HG03520 (cell line): ENCODE data around the gene TMCC1.
"Not testable (repeated sequence)": the region's sequence is repeated elsewhere in the genome, so short reads cannot be mapped to it uniquely, and the experiment has no call there.

Experiments
- ATAC-seq: cut with Tn5 transposase; IDR thresholded peaks from one replicate; pipeline ENCODE4 v1.9.1; 2021; ENCODE audit warnings: mild to moderate bottlenecking, moderate library complexity; ENCODE audit not compliant: unreplicated experiment

The TMCC1 gene

DNA sequence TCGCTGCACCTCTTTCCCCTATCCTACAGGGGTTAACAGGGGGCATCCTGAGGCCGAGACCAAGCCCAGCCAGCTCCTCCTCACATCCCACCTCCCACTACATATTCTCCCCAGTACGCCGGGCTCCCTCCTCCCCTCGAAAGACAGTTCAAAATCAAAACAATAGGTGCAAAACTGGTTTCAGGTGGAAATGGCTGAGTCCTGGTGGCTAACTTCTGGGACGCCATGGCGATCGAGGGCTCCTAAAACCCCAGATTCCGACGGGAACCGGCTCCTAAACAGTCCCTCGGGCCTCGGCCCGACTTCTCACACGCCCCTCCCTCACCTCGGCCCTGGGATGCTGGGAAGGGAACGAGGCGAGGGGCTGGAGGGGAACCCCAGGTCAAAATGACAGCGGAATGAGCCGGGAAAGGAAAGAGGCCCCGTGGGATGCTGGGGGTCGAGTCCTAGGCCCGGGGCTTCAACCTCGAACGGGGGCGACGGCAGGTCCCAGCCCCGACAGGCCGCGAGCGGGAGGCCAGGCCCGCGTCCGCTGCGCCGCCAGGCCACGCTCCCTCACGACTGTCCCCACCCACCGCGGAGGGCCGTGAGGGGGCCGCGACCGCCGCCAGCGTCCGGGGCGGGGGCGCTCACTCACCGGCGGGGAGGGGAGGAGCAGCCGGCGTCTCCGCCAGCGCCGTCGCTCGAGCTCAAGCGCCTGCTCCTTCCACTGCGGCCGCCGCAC lies 492 bp downstream of the TMCC1 start:
- peak; percentile 43 for ATAC-seq

DNA sequence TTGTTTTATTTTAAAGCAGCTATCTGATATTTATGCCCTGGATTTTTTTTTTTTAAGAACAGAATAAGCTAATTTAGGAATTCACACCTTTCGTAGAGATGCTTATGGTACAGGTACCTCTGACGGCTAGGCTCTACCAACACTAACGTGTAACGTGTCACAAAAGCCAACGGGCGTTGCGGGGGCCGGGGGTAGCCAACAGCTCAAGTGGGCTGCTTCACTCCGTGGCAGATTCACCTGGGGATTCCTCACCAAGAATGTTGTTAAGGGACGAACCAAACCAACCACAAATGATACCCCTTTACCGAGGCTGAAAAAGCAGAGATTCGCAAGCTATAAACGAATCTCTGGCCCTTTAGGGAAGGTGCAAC lies 1.0 kb downstream of the TMCC1 start:
- ATAC-seq, result no peak

DNA sequence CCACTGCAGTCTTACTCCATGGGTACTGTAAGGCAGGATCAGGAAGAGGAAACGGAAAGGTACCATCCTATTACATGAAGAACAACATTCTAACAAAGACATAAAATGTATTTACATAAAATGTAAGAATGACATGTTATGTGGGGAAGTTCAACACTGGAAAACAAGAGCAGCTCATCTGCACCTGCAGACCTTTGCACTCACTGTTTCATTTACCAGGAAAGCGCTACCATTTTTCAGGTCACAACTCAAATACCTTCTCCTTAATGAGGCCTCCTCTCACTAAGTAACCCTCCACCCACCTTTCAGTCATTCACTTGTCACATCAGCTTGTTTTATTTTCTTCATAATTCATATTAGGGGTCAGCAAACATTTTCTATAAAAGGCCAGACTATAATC lies 2.6 kb downstream of the TMCC1 start:
- ATAC-seq, result no peak

DNA sequence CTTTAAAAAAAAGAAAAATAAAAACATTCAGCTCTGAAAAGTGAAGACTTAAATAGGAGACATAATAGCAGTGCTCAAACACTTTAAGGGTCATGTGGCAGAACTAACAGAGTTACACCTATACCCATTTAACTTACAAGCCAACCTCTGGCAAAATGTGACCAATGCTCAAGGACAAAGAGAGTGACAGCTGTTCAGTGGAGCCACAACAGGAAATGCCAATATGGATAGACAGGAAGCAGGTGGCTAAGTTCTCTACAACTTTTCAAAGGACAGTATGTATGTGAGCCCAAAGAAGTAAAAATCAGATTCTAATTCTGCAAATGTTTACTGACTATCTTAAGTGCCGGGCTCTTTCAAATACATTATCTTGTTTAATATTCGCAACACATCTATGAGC lies 3.4 kb downstream of the TMCC1 start:
- ATAC-seq, result no peak

DNA sequence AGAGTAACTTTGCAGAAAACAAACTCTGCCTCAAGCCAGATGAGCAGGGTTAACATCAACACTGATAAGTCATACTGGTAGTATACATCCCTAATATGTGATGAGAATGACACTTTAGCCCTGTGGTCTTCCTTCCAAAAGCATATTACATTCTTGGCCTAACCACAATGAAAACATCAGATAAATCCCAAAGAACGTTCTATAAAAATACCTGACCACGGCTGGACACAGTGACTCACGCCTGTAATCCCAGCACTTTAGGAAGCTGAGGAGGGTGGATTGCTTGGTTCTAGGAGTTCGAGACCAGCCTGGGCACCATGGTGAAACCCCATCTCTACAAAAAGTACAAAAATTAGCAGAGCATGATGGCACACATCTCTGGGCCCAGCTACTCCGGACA lies 4.7 kb downstream of the TMCC1 start:
- no peak for ATAC-seq

DNA sequence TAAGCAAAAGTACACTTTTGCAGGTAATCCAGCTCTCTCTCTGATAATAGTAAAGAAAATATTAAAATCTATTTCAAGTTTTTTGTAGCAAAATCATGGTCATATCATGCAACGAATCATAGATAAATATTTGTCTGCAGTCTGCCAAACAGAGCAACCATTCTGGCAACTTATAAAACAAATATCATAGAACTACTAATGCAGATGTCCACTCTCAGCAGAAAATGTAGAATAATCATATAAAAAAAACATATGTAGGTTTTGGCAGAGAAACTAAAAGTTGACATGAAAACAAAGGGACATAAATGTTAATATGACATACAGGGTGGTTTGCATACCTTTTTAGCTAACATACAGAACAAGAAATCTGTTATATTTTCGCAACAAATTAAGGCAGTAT lies 12.2 kb downstream of the TMCC1 start:
- ATAC-seq, result no peak

DNA sequence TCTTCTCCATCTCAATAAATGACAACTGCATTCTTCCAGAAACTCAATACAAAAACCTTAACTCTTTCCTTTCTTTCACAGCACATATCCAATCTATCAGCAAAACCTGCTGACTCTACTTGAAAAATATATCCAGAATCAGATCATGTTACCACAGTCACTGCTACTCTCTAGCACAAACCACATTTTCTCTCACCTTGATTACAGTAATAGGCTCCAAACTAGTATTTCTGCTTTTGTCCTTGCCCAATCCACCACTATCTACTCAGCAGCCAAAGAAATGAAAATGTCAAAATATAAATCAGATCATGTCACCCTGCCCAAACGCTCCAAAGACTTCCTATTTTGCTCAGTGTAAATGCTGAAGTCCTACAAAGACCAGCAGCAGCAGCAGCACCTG lies 15.2 kb downstream of the TMCC1 start:
- no peak for ATAC-seq

DNA sequence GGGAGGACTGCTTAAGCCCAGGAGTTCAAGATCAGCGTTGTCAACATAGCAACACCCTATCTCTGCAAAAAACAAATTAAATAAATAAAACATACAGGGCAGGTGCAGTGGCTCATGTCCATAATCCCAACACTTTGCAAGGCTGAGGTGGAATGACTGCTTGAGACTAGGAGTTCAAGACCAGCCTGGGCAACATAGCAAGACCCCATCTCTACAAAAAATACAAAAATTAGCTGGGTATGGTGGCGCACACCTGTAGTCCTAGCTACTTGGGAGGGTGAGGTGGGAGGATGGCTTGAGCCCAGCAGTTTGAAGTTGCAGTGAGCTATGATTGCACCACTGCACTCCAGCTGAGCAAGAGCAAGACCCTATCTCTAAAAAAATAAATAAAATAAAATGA lies 19.0 kb downstream of the TMCC1 start:
- not testable (repeated sequence) for ATAC-seq

DNA sequence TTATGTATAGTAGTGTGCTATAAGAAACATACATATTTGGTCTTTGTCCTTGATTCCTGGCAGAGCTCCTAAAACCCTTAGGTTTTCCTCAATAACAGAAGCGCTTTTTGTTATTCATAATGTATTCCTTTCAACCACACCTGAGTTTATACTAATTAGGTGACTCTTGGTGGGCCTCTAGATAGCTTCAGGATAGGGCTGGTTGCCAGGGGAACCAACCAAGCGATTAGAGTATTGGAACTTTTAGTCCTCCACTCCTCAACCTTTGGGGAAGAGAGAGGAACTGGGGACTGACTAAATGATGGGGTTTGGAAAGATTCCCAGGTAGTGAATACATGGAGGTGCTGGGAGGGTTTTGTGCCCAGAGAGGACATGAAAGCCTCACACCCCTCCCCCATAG lies 24.6 kb downstream of the TMCC1 start:
- no peak for ATAC-seq

DNA sequence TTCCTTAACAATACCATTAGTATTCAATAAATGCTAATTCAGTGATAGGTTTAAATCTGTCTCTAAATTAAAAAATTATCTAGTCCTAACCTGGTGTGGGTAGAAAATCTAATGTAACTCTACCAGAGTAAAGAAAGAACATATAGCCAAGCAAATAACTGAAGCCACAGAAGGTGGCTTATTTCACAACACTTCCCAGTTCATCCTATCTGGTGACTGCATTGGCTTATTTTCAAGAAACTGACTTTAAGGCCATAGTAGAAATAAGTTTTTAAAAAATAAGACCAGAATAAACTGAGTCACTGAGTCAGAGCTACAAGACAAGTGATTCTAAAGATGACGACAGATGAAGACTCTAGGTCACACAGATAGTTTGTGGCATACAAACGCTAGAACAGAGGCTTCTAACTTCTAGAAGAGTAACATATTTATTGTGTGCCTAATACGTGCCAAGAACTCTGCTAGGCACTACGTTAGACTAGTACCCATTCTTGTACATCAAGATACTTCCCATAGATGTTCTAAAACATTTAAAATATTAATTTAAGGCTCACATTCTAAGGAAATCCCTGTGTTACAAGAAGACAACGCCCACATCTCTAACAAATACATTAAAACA lies 25.9 kb downstream of the TMCC1 start:
- no peak for ATAC-seq

DNA sequence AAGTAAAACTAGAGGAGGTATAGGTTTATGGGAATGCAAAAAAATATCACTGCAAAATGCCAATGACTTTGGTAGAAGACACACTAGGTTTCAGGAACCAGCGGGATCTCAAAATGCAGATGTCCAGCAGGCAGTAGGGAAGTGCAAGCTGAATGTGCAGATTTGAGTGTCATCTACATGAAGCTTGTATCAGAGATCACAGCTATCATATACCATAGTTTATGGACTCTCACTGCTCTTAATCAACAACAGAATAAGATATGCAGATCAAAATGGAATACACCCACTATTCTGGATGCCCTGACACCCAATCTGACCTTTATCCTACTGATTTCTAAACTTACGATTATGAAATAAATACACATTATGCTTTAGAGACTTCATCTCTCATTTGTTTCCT lies 27.7 kb downstream of the TMCC1 start:
- ATAC-seq, result no peak

DNA sequence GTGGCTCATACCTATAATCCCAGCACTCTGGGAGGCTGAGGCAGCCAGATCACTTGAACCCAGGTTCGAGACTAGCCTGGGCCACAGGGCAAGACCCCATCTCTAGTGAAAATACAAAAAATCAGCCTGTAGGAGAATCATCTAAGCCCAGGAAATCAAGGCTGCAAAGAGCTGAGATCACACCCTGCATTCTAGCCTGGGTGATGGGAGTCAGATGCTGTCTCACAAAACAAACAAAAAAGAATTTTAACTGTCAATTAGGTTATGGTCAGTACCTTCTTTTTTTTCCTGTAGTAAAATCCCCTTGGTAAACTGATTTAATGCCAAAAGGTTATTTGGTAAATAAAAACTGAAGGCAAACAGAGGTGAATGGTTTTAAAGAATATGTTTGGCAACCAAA lies 29.0 kb downstream of the TMCC1 start:
- no peak for ATAC-seq

DNA sequence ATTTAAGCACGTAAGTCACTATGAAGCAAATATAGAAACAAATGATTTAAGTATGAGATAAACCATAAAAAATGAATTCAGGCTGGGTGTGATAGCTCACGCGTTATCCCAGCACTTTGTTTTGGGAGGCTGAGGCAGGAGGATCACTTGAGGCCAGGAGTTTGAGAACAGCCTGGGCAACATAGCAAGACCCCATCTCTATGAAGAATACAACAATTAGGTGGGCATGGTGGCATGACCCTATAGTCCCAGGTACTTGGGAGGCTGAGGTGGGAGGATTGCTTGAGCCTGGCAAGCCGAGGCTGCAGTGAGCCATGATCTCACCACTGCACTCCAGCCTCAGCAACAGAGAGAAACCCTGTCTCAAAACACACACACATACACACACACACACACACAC lies 34.2 kb downstream of the TMCC1 start:
- no peak for ATAC-seq

DNA sequence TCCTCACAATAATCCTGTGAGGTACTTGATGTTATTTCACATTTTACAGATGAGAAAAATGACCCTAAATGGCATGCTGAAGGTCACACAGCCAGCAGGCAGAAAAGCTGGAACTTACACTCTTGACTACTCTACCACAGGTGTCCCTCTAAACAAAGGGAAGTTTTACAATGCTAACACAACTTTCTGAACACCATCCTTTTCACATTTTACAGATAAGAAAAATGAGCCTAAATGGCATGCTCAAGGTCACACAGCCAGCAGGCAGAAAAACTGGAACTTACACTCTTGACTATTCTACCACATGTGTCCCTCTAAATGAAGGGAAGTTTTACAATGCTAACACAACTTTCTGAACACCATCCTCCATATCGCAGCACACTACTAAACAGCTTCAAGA lies 35.6 kb downstream of the TMCC1 start:
- ATAC-seq, result no peak

DNA sequence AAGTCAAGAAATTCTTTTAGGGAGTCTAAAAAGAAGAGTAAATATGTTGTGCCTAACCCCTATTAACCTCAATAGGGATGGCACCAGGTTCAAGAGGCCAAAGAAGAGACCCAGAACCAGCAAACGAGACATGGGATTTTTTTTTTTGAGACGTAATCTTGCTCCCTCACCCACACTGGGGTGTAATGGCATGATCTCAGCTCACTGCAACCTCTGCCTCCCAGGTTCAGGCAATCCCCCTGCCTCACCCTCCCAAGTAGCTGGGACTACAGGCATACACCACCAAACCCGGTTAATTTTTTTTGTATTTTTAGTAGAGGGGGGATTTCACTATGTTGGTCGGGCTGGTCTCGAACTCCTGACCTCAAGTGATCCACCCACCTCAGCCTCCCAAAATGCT lies 36.7 kb downstream of the TMCC1 start:
- ATAC-seq, result not testable (repeated sequence)

DNA sequence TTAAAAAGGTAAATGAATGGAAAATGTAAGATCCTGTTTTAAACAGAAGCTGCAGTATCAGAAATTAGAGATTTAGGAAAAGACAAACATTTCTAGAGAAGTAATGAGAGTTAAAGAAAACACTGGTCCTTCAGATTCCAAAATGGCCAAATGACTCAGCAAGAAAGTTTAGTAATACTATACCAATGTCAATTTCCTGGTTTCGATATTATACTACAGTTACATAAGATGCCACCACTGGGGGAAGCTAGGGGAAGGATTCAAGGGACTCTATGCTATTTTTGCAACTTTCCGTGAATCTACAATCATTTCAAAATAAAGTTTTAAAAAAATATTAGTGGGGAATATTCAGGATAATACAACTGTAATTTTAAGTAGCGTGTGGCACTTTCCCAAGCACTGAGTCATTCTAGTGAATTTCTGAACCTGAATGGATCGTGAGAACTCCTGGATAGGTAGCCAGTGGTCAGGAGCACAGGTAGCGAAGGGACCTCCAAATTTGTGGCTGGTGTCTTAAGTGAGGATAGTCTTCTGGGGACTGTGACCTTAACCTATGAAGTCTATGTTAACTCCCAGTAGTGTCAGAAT lies 37.6 kb downstream of the TMCC1 start:
- ATAC-seq, result no peak

DNA sequence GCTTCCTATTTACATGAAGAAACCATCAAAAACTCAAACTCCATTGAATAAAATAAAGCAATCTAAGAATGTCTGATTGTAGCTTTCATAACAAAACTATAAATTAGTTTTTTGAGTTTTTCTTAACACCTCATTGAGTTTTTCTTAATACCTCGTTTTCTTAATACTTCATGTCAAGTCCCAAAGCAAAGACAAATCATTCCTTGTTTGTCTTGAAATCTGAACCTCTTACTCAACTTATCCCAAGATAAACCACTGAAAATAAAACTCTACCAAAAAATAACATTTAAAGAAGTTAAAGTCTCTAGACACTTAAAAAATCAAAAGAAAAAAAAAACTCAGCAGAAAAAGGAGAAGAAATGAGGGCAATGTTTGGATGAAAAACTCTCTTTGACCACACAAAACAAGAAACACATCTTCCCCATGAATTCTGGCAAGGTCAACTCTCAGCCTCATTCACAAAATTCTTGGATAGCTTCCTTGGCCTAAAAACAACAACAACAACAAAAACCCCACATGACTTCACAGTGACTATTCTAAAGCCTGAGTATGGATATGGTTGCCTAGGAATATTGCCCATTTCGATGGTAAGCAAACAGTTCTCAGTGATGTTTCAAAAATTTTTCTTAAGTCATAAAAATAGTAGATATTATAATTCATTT lies 38.2 kb downstream of the TMCC1 start:
- ATAC-seq, result no peak

DNA sequence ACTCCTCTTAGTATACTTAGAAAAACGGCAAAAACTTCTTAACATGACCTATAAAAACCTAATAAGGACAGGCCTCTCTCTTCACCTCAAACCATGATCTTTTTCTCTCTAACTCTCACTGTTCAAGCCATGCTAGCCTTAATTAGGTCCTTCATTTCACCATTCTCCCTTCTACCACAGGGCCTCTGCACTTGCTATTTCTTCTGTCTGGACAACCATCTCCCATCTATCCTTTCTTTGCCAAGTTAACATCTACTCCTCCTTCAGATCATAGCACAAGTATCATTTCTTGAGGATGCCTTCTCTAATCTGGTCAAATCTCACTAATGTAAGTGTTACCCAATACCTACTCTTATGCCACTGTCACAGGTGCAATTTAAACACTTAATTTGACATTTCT lies 39.1 kb downstream of the TMCC1 start:
- ATAC-seq, result no peak

DNA sequence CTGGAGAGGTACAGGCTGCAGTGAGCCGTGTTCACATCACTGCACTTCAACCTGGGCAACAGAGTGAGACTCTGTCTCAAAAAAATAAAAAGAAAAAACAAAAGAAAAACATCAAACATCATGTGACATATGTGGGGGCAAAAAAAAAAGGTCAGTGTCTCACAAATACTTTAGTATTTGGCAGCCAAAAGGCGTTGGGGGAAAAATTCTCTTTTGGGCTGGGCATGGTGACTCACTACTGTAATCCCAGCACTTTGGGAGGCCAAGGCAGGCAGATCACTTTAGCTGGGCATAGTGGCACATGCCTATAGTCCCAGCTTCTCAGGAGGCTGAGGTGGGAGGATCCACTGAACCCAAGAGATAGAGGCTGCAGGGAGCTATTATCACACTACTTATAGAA lies 47.6 kb downstream of the TMCC1 start:
- no peak for ATAC-seq

DNA sequence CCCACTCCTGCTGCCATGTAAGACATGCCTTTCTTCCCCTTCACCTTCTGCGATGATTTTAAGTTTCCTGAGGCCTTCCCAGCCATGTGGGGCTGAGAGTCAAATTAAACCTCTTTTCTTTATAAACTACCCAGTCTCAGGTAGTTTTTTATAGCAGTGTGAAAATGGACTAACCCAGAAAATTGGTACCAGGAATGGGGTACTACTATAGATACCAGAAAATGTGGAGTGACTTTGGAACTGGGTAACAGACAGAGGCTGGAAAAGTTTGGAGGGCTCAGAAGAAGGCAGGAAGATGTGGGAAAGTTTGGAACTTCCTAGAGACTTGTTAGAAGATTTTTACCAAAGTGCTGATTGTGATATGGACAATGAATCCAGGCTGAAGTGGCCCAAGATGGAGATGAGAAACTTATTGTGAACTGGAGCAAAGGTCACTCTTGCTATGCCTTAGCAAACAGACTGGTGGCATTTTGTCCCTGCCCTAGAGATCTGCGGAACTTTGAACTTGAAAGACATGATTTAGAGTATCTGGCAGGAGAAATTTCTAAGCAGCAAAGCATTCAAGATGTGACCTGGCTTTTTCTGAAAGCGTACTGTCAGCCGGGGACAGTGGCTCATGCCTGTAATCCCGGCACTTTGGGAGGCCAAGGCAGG lies 52.7 kb downstream of the TMCC1 start:
- no peak for ATAC-seq

DNA sequence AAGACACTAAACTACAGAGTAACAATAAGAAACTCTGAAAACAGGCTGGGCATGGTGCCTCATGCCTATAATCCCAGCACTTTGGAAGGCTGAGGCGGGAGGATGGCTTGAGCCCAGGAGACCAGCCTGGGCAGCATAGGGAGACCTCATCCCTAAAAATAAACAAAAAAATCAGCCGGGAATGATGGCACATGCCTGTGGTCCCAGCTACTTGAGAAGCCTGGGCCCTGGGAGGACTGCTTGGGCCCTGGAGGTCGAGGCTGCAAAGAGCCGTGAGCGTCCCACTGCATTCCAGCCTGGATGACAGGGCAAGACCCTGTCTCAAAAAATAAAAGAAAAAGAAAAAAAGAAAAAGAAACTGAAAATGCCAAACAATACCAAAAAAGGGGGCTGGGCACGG lies 55.4 kb downstream of the TMCC1 start:
- no peak for ATAC-seq
